ENCODE measurements around the gene TMEM222.

TMEM222 gene

DNA sequence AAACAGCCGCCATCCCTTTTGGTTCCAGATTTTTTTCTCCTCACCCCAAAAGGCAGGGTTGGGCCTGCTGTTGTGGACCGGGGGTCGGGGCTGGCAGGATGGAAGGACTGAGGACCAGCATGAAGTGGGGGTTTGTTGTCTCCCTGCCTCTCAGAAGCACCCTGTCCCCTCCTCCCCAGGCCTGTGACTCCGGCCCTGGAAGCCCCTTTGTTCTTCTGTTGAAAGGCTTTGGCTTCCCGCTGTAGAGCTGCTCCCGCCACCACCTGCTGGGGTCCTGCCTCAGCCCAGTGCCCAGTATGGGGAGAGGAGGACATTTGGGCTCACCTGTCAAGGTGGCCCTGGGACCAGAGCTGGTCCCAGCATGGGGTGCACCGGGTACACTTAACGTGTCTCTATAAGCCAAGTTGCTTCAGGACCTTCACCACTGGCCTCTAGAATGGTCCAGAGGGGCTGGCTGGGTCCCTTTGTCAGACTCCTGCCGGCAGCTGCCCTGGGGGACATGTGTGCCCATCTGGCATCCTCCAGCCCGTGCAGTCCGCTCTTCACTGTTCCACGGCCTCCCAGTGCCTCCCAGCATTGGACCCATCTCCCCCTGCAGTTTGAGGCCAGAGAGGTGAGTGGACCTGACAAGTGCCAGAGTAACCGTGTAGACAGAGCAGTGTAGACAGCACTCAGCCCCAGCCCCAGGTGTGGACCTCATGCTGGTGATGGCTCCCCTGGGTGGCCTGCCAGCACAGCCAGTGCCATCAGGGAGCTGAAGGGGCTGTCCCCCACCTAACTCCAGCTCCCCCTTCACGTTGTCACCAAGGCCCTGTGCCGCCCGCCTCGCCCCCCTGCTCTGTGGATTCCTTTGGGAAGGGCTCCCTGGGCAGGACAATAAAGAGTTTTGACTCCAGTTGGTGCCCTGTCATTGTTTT, 13.8 kb downstream of the TMEM222 start:
- TF ChIP-seq, protein P1, sequence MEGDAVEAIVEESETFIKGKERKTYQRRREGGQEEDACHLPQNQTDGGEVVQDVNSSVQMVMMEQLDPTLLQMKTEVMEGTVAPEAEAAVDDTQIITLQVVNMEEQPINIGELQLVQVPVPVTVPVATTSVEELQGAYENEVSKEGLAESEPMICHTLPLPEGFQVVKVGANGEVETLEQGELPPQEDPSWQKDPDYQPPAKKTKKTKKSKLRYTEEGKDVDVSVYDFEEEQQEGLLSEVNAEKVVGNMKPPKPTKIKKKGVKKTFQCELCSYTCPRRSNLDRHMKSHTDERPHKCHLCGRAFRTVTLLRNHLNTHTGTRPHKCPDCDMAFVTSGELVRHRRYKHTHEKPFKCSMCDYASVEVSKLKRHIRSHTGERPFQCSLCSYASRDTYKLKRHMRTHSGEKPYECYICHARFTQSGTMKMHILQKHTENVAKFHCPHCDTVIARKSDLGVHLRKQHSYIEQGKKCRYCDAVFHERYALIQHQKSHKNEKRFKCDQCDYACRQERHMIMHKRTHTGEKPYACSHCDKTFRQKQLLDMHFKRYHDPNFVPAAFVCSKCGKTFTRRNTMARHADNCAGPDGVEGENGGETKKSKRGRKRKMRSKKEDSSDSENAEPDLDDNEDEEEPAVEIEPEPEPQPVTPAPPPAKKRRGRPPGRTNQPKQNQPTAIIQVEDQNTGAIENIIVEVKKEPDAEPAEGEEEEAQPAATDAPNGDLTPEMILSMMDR (IDR thresholded peaks at IDR 0.05; ENCODE audit: extremely low read depth, missing control alignments) = no peak

DNA sequence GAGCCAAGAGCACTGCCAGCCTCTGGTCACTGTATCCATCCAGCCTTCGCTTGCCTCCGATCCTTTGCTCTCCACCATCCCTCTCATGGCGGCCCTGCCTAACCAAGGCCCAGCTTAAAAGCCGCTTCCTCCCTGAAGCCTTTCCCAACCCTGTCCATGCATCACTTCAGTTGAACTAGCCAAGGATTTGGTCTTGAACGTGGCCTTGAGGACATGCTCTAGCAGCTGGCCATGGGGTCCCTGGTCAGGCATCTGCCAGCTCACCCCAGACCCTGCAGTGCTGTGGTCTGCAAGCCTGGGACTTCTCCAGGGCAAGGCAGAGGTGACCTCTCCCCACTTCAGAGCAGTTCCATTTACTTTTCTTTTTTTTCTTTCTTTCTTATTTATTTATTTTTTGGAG, 14.8 kb downstream of the TMEM222 start:
- no peak for DNase-seq (ENCODE audit: low spot score)
- TF ChIP-seq, protein P1 (IDR thresholded peaks at IDR 0.05; ENCODE audit: extremely low read depth, missing control alignments) = no peak

More for the DNA sequence above, 13.8 kb downstream of the TMEM222 start:
- DNase-seq (ENCODE audit: low spot score) = no peak

DNA sequence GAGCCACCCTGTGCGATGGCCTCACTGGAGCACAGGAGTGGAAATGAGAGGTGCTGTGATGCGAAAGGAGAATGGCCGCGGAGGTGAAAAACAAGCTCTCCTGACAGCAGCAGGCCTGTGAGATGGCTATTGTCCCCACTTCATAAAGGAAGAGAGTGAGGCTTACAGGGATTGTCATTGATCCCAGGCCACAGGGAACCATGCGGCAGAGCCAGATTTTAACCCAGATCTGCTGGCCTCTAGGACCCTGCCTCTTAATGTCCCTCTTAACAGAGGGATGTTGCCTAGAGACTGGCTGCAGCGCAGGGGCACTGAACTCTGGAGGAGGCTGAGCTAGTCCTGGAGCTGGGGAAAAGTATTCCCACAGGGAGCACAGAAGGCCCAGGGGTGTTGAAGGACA, 16.8 kb downstream of the TMEM222 start:
- TF ChIP-seq, protein P1 (IDR thresholded peaks at IDR 0.05; ENCODE audit: extremely low read depth, missing control alignments) = no peak
- no peak for DNase-seq (ENCODE audit: low spot score)

DNA sequence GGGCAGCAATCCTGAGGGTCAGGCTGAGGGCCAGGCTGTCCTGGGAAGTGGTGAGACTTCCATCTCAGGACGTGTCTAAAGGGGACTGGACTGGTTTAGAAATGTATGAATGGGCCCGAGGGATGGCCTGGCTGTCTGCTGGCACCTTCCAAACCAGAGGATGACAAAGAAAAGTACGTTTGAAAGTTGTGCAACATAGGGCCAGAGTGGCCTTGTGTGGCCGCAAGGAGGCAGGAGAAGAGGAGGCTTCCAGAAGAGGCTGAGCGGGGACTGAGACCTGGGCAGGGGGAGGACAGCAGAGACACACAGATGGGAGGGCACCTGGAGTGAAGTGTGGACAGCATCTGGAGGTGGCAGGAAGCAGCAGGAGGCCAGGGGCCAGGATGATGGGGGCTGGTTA, 17.2 kb downstream of the TMEM222 start:
- TF ChIP-seq, protein P1 (IDR thresholded peaks at IDR 0.05; ENCODE audit: extremely low read depth, missing control alignments) = no peak
- no peak for DNase-seq (ENCODE audit: low spot score)

DNA sequence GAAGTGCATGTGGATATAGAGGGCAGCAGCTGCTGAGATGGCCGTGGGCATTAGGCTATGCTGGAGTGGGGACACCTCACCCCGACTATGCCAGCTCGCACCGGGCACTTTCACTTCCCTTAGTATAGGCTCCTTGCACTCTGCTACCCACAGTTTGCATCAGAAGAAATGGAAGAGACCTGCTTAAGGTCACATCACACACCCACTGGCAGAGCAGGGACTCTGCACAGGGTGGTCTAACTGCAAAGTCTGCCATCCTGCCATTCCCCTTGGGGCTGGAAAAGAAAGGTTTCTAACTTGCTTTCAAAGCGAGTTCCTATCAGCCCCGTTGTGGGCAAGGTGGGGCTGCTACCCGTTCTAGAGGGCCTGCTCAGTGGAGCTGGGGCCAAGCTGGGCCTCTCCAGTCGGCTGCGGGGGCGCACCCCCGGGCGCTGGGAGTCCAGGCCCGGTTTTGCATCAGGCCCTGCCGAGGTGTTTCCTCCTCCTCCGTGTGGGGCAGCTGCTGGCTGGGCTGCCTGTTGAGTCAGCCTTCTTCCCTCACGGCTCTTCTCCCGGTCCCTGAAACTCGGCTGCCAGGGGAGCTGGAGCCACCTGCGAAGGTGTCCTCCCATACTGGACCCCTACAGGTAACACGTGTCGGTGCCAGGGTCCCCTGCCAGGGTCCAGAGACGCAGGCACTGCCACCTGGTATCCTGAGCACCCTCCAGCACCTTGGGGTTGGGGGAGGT, 19.7 kb downstream of the TMEM222 start, which contains the start of gene SYTL1:
TSS of gene SYTL1 (plus strand) at position 498 of the 728 bp plus-strand sequence. CDS start 3,313 bp downstream, outside the sequence.
- TF ChIP-seq, protein P1 (IDR thresholded peaks at IDR 0.05; ENCODE audit: extremely low read depth, missing control alignments) = no peak
- DNase-seq (ENCODE audit: low spot score) = peak; percentile 83

DNA sequence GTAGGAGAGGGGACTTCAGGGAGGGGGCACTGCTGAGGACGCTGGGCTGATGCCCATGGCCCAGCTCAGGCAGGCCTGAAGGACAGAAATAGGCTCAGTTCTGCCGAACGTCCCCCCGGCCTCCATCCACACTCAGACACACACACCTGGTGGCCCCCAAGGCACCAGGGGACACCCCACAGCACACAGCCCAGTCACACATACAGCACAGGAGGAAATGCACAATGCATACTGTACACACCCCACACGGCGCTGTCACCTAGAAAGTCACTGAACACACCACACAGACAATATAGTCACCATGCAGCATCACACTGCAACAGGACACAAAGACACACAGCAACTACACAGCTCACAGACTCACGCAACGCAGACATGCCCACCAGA, 20.4 kb downstream of the TMEM222 start:
- TF ChIP-seq, protein P1 (IDR thresholded peaks at IDR 0.05; ENCODE audit: extremely low read depth, missing control alignments) = no peak
- no peak for DNase-seq (ENCODE audit: low spot score)

Measured in GM20000 (cell line).